ENCODE results near the gene TTLL7.

The TTLL7 gene

DNA sequence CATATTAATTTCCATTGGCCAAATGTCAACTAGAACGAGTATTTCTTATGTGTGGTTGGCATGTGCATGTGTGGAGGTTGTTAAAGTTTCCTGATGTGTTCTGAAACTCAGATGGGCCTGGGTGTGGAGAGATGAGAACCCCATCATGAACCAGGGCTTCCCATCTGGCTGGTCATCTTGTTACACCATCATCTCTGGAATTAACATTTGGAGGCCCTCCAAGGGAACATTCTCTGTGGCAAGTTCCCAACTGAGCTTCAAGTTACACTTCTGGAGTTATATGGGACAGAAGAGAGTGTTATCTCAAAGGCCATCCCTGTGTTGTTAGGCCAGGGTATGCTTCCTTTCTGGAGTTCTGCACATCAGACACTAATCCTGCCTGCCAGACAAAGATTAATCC lies 183.6 kb downstream of the TTLL7 start:
- FAIRE-seq = no peak
- TF ChIP-seq, protein P1, sequence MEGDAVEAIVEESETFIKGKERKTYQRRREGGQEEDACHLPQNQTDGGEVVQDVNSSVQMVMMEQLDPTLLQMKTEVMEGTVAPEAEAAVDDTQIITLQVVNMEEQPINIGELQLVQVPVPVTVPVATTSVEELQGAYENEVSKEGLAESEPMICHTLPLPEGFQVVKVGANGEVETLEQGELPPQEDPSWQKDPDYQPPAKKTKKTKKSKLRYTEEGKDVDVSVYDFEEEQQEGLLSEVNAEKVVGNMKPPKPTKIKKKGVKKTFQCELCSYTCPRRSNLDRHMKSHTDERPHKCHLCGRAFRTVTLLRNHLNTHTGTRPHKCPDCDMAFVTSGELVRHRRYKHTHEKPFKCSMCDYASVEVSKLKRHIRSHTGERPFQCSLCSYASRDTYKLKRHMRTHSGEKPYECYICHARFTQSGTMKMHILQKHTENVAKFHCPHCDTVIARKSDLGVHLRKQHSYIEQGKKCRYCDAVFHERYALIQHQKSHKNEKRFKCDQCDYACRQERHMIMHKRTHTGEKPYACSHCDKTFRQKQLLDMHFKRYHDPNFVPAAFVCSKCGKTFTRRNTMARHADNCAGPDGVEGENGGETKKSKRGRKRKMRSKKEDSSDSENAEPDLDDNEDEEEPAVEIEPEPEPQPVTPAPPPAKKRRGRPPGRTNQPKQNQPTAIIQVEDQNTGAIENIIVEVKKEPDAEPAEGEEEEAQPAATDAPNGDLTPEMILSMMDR (IDR thresholded peaks at IDR 0.05; ENCODE audit: insufficient read depth, missing control alignments) = no peak
- no peak for DNase-seq (ENCODE audit: insufficient read length, low spot score)
